ENCODE measurements around the gene PHYHD1. TPM values are rescaled to one million over a fixed set of nuclear protein-coding genes. Genes with fewer than 3 reads are reported as not detected.
"Not testable (repeated sequence)": the region's sequence is repeated elsewhere in the genome, so short reads cannot be mapped to it uniquely, and the experiment has no call there.

PHYHD1 gene
- total and polyA plus RNA-seq, 2 donors: 16.8 to 34.8 TPM

DNA sequence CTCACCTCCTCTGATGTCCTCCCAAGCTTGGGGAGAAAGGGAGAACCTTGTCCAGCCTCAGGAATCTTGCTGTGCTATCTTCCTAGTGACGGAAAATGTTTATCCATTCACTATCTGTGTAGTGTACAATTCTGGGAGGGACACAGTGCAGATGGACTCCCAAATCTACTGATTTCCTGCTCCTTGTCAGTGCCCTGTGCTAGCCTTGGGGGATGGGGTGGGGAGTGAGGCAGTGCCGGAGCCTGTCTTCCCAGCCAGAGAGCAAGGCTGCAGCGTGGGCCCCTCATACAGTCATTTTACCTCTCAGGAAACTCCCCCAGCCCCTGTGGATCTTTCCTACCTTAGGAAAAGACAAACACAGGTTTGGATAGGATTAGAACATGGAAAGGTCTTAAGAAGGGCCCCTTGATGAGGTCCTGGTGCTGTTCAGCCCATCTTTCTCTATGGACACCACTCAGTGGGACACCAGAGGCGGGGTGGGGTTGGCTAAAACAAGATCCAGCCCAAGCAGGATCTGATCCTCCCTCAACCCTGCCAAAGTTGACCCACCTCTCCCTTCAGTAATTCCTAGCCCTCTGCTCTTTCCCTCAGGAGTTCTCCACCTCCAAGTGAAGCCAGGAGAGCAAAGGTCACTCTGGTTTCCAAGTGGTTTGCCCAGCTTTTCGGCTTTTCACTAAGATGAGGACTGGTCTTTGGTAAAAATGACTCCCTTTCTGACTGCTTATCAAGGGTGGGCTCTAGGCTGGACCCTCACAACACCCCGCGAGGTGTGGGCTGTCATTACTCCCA is 23.2 kb downstream of the PHYHD1 start:
- peaks cover 3% of the 10 kb centered on the region for H3K36me3 ChIP-seq (ENCODE audit: insufficient read depth)
- no peaks in the 10 kb centered on the region for H3K4me1 ChIP-seq (ENCODE audit: insufficient read depth)
- 84% methylated on average over 7 of the region's 7 CpGs for WGBS
- no peak for DNase-seq (ENCODE audit: extremely low spot score)
- no peak overlapping the region for H3K27ac ChIP-seq (ENCODE audit: low read depth)
- H3K4me3 ChIP-seq (ENCODE audit: low read depth, low read length): no peak overlapping the region

DNA sequence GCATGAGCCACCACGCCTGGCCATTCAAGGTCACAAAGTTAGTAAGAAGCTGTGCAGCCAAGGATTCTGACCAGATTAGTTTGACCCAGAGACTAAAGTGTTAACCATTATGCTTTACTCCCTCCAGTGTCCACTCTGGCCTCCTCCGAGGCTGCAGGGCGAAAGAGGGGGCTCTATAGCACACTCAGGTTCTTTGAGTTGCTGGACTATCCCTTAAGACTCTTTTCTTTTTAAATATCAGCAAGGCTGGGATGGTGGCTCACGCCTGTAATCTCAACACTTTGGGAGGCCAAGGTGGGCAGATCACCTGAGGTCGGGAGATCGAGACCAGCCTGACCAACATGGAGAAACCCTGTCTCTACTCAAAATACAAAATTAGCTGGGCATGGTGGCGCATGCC is 24.2 kb downstream of the PHYHD1 start:
- H3K36me3 ChIP-seq (ENCODE audit: insufficient read depth); DNase-seq (ENCODE audit: extremely low spot score); H3K4me3 ChIP-seq (ENCODE audit: low read depth, low read length); H3K4me1 ChIP-seq (ENCODE audit: insufficient read depth); H3K27ac ChIP-seq (ENCODE audit: low read depth): not testable (repeated sequence)
- 89% methylated on average over 7 of the region's 7 CpGs for WGBS

DNA sequence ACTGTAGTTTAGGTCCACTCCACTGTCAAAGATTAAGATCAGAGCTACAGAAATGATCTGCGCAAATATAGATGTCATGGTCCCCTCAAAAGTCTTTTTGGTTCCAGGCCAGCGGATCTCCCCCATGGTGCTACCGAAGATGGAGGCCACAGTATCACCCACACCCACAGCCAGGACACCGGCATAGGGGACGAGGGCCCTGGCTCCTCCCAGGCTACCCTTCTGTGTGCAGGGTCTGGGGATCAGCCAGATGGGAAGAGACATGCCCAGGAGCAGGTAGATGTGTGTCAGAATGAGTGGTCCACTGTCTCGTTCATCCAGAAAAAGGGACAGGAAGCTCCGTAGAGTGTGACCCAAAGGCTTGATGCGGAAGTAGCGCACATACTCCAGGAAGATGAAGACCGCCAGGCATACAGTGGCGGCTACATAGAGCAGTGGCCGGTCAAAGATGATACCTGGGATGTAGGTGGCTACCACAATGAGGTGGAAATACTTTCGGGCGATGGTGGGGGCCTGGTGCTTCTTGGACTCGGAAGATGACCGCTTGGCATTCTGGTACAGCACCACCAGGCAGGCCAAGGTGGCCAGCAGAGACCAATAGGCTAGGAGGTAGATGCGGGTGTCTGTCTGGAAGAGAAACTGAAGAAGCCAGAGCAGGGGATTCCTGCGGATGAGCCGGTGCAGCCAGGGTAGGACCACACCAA is 25.2 kb downstream of the PHYHD1 start:
- Histone ChIP-seq H3K4me1 (ENCODE audit: insufficient read depth) (no peaks in the 10 kb centered on the region), H3K27ac (ENCODE audit: low read depth) (no peak overlapping the region), H3K36me3 (ENCODE audit: insufficient read depth) (peaks cover 5% of the 10 kb centered on the region), H3K4me3 (ENCODE audit: low read depth, low read length) (no peak overlapping the region)
- DNase-seq (ENCODE audit: extremely low spot score): no peak
- WGBS: 96% methylated on average over 19 of the region's 19 CpGs

DNA sequence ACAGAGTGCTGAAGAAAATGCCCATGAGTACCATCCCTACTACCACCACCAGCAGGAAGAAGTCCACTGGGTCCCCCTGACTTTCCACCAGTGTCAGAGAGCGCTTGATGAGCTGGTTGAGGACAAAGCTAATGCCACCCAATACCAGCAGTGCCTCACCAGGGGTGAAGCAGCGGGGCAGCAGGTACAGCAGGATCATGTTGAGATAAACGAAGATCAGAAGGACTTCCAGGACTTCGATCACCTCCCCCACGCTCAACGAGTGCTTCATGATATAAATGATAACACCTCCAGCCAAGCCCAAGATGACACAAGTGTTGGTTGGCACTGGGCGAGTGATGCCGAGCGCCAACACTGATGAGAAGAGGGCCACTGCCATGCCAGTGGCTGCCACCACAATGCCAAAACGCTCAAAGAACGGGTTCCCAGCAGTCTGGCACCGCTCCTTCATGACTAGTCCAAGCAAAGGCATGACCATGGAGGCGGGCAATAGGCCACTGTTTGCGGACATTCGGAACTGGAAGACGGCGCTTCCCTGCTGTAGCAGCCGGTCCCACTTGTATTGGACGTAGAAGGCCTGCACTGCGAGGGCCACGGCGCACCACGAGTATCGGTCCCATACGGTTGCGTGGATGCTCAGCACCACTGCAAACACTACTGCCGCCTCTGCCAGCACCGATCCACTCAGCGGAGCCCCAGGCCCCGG is 25.9 kb downstream of the PHYHD1 start:
- WGBS: 26% methylated on average over 30 of the region's 30 CpGs
- H3K27ac ChIP-seq (ENCODE audit: low read depth): no peak overlapping the region
- DNase-seq (ENCODE audit: extremely low spot score): no peak
- peaks cover 4% of the 10 kb centered on the region for H3K36me3 ChIP-seq (ENCODE audit: insufficient read depth)
- H3K4me1 ChIP-seq (ENCODE audit: insufficient read depth): no peaks in the 10 kb centered on the region
- peak overlapping the region; percentile 57 for H3K4me3 ChIP-seq (ENCODE audit: low read depth, low read length)

DNA sequence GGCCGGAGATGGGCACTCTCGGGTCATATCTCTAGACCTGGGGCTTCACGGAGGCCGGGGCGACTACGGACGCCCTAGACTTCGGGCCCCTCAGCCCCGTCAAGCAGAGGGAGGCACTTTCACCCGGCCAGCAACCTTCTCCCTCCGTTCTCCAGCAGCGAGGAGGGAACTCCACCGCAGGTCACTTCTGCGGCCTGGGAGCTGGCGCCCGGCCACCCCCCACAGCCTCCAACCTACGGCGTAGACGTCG is 26.4 kb downstream of the PHYHD1 start:
- DNase-seq (ENCODE audit: extremely low spot score): no peak
- Histone ChIP-seq H3K4me1 (ENCODE audit: insufficient read depth) (no peaks in the 10 kb centered on the region), H3K36me3 (ENCODE audit: insufficient read depth) (peaks cover 2% of the 10 kb centered on the region), H3K4me3 (ENCODE audit: low read depth, low read length) (peak overlapping the region; percentile 57), H3K27ac (ENCODE audit: low read depth) (no peak overlapping the region)
- under 1% methylated on average over 20 of the region's 20 CpGs for WGBS

DNA sequence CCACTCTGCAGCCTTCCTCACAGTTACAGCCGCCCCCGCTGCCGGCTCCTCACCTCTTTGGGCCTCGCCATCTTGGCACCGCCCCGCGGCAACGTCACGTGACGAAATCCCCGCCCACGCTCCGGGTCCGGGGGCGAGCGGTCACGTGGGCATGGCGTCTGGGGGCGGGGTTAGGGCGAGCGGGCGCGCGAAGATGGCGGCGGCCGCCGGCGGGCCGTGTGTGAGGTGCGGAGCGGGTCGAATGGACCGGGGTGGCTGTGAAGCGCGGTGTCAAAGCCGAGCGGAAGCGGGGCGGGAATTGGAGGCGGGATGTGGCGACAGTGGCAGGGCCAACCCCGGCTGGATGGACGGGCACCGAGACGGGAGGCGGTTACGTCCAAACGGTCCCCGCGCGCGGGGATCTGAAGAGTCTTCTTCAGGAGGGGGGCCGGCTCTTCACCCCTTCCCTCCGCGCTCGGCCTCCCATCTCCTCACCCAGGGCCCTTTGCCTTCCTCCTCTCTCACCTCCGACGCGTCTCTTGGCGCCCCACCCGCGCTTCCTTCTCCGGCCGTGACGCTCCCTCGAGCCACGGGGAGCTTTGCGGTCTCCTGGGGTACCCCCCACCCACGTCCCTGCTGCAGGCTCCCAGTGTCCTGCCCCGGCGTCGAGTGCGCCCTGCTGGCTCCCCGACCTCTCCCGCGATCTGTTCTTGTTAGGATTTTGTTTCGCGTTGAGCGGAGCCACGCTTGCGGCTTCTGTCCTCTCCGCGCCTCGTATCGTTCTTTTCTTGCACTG is 26.9 kb downstream of the PHYHD1 start, which contains the start of the genes DOLK and NUP188:
Gene DOLK (minus strand): TSS at position 77 of the 775 bp plus-strand sequence. CDS start 300 bp downstream, outside the sequence.
Gene NUP188 (plus strand): TSS at position 173 of the 775 bp plus-strand sequence. CDS start 21 bp downstream, at position 194.
- under 1% methylated on average over 86 of the region's 86 CpGs for WGBS
- Histone ChIP-seq H3K27ac (ENCODE audit: low read depth) (peak within 1 kb of the TSS; percentile 85), H3K4me1 (ENCODE audit: insufficient read depth) (no peaks in the 10 kb centered on the region), H3K4me3 (ENCODE audit: low read depth, low read length) (peak within 1 kb of the TSS; percentile 57), H3K36me3 (ENCODE audit: insufficient read depth) (peaks cover 2% of the 10 kb centered on the region)
- DNase-seq (ENCODE audit: extremely low spot score): peak; percentile 85

DNA sequence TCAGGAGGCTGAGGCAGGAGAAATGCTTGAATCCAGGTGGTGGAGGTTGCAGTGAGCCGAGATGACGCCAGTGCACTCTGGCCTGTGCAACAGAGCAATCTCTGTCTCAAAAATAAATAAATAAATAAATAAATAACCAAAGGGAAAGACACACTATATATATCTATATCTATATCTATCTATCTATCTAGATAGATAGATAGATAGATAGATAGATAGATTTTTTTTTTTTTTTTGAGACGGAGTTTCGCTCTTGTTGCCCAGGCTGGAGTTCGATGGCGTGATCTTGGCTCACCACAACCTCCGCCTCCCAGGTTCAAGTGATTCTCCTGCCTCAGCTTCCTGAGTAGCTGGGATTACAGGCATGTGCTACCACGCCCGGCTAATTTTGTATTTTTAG is 40.6 kb downstream of the PHYHD1 start:
- not testable (repeated sequence) for H3K27ac ChIP-seq (ENCODE audit: low read depth); H3K36me3 ChIP-seq (ENCODE audit: insufficient read depth)
- 95% methylated on average over 9 of the region's 9 CpGs for WGBS

DNA sequence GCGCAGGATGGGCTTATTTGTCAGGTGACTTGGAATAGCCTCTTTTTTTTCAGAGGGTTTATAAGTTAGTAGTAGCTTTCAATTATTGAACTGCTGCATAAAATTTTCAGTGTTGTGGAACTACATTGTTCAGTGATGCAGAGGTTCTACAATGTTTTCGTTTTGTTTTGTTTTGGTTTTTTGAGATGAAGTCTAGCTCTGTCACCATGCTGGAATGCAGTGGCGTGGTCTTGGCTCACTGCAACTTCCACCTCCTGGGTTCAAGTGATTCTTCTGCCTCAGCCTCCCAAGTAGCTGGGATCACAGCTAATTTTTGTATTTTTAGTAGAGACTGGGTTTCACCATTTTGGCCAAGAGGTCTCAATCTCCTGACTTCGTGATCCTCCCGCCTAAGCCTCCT is 48.7 kb downstream of the PHYHD1 start:
- H3K4me1 ChIP-seq (ENCODE audit: insufficient read depth): no peaks in the 10 kb centered on the region
- H3K36me3 ChIP-seq (ENCODE audit: insufficient read depth): peaks cover 15% of the 10 kb centered on the region
- H3K27ac ChIP-seq (ENCODE audit: low read depth): no peak overlapping the region
- H3K4me3 ChIP-seq (ENCODE audit: low read depth, low read length): no peak overlapping the region
- no peak for DNase-seq (ENCODE audit: extremely low spot score)
- WGBS: 95% methylated on average over 5 of the region's 5 CpGs

More for the DNA sequence above, 40.6 kb downstream of the PHYHD1 start:
- H3K4me3 ChIP-seq (ENCODE audit: low read depth, low read length); DNase-seq (ENCODE audit: extremely low spot score); H3K4me1 ChIP-seq (ENCODE audit: insufficient read depth): not testable (repeated sequence)

DNA sequence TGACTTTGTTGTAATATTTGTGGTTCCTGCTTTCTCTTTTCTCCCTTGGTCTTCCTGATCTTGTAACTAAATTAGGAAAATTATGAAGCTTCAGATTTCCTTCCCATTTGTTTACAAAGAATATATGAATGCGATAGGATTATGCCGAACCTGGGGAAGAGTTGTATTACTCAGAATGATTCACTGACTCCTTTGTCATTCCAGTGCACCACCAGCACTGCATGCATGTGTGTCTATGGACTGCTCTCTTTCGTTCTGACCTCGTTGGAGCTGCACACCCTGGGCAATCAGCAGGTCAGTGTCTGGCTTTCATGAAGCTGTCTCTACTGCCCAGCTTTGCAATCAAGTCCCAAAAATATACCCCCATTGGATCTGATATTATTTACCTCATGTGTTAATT is 52.2 kb downstream of the PHYHD1 start:
- Histone ChIP-seq H3K4me3 (ENCODE audit: low read depth, low read length) (no peak overlapping the region), H3K4me1 (ENCODE audit: insufficient read depth) (no peaks in the 10 kb centered on the region), H3K36me3 (ENCODE audit: insufficient read depth) (peaks cover 18% of the 10 kb centered on the region), H3K27ac (ENCODE audit: low read depth) (no peak overlapping the region)
- DNase-seq (ENCODE audit: extremely low spot score): no peak
- WGBS: 72% methylated on average over 4 of the region's 4 CpGs

DNA sequence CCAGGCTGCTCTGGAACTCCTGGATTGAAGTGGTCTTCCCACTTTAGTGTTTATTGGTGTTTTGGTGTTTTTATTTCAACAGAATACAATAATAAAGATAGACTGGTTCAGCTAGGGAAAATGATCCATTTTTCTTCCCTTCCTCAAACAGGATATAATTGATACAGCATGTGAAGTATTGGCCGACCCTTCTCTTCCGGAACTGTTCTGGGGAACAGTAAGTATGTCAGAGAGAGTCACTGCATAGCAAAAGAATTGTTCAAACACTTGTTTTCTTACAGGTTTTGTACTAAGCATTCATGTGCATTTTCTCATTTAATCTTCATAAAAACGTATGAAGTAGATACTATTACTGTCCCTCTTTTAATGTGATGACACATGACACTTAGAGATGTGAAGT is 58.3 kb downstream of the PHYHD1 start:
- no peak for DNase-seq (ENCODE audit: extremely low spot score)
- H3K4me3 ChIP-seq (ENCODE audit: low read depth, low read length): no peak overlapping the region
- H3K27ac ChIP-seq (ENCODE audit: low read depth): no peak overlapping the region
- peaks cover 4% of the 10 kb centered on the region for H3K36me3 ChIP-seq (ENCODE audit: insufficient read depth)
- WGBS: 93% methylated on average over 3 of the region's 3 CpGs
- no peaks in the 10 kb centered on the region for H3K4me1 ChIP-seq (ENCODE audit: insufficient read depth)

DNA sequence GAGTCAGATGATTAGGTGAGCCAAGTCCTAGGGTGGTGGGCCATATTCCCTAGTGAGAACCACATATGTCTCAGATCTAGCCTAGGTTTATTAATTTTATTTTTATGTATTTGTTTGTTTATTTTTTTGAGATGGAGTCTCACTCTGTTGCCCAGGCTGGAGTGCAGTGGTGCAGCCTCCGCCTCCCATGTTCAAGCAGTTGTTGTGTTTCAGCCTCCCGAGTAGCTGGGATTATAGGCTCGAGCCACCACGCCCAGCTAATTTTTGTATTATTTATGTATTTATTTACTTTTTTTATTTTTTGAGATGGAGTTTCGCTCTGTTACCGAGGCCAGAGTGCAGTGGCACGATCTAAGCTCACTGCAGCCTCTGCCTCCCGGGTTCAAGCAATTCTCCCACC is 62.8 kb downstream of the PHYHD1 start:
- Histone ChIP-seq H3K27ac (ENCODE audit: low read depth) (no peak overlapping the region), H3K4me3 (ENCODE audit: low read depth, low read length) (no peak overlapping the region), H3K4me1 (ENCODE audit: insufficient read depth) (no peaks in the 10 kb centered on the region), H3K36me3 (ENCODE audit: insufficient read depth) (peaks cover 2% of the 10 kb centered on the region)
- no peak for DNase-seq (ENCODE audit: extremely low spot score)
- 94% methylated on average over 8 of the region's 8 CpGs for WGBS

DNA sequence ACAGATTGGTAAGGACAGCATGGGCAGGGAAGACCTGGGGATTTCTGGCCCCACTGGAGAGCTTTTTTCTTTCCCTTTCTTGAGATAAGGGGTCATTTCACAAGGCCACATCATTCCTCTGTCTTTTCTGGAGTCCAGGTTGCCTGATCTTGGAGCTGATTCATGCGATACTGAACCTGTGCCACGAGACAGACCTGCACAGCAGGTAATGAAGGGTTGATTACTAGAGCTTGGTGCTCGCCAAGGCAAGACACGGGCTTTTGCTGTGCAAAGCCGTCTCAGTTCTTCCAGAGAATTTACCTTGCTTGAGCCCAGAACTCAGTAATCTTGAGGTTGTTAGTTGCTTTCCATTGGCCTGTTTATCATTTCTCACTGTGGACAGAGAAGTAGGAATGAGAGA is 65.9 kb downstream of the PHYHD1 start:
- no peak for DNase-seq (ENCODE audit: extremely low spot score)
- no peak overlapping the region for H3K4me3 ChIP-seq (ENCODE audit: low read depth, low read length)
- H3K27ac ChIP-seq (ENCODE audit: low read depth): no peak overlapping the region
- 90% methylated on average over 5 of the region's 5 CpGs for WGBS
- peaks cover 3% of the 10 kb centered on the region for H3K36me3 ChIP-seq (ENCODE audit: insufficient read depth)
- no peaks in the 10 kb centered on the region for H3K4me1 ChIP-seq (ENCODE audit: insufficient read depth)

DNA sequence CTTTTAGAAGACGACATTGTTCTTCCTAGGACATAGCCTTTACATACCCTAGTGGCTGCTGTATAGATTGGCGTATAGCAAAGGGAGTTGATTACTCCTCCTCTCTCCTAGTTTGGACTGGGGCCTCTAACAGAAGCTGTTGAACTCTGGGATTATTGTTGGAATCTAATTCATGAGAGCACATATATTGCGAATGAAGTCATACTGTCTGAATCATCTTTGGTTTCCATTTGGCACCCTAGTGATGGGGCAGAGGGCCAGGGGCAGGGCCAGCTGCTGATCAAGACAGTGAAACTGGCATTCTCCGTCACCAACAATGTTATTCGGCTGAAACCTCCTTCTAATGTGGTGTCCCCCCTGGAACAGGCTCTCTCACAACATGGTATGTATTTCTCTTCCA is 67.0 kb downstream of the PHYHD1 start:
- H3K27ac ChIP-seq (ENCODE audit: low read depth): no peak overlapping the region
- H3K4me1 ChIP-seq (ENCODE audit: insufficient read depth): no peaks in the 10 kb centered on the region
- H3K36me3 ChIP-seq (ENCODE audit: insufficient read depth): peaks cover 3% of the 10 kb centered on the region
- no peak overlapping the region for H3K4me3 ChIP-seq (ENCODE audit: low read depth, low read length)
- 78% methylated on average over 5 of the region's 5 CpGs for WGBS
- no peak for DNase-seq (ENCODE audit: extremely low spot score)

Measured in urinary bladder (tissue), 4 donors.